RPMI8226 (cell line): Measurements from ENCODE around the gene SLC22A3.
"Not testable (repeated sequence)": the region's sequence is repeated elsewhere in the genome, so short reads cannot be mapped to it uniquely, and the experiment has no call there.

Experiments
- DNase-seq: peaks from one replicate; pipeline ENCODE4 v3.0.0-alpha.2; 2015

SLC22A3 gene

GRCh38 chr6:160336200-160336599 lies 12.0 kb upstream of the SLC22A3 start:
- DNase-seq, result no peak

GRCh38 chr6:160337301-160337700 lies 10.9 kb upstream of the SLC22A3 start:
- no peak for DNase-seq

- no peak for DNase-seq
Measured at GRCh38 chr6:160337991-160338390, 10.2 kb upstream of the SLC22A3 start.

GRCh38 chr6:160343144-160343543 lies 5.0 kb upstream of the SLC22A3 start:
- no peak for DNase-seq

GRCh38 chr6:160344271-160344670 lies 3.9 kb upstream of the SLC22A3 start:
- no peak for DNase-seq

- no peak for DNase-seq
Measured at GRCh38 chr6:160347259-160348222, 637 bp upstream of the SLC22A3 start.

- DNase-seq, result no peak
Measured at GRCh38 chr6:160349020-160349441, 853 bp downstream of the SLC22A3 start.

GRCh38 chr6:160349814-160350350 lies 1.7 kb downstream of the SLC22A3 start:
- DNase-seq, result no peak

GRCh38 chr6:160353950-160354496 lies 5.8 kb downstream of the SLC22A3 start:
- no peak for DNase-seq

GRCh38 chr6:160355001-160355400 lies 6.8 kb downstream of the SLC22A3 start:
- DNase-seq, result no peak

- no peak for DNase-seq
Measured at GRCh38 chr6:160356074-160356744, 8.0 kb downstream of the SLC22A3 start.

- DNase-seq, result no peak
Measured at GRCh38 chr6:160357088-160357487, 8.9 kb downstream of the SLC22A3 start.

- no peak for DNase-seq
Measured at GRCh38 chr6:160358225-160359119, 10.3 kb downstream of the SLC22A3 start.

GRCh38 chr6:160360955-160361354 lies 12.8 kb downstream of the SLC22A3 start:
- DNase-seq, result no peak

GRCh38 chr6:160362556-160362955 lies 14.4 kb downstream of the SLC22A3 start:
- no peak for DNase-seq

GRCh38 chr6:160363016-160363996 lies 15.1 kb downstream of the SLC22A3 start:
- no peak for DNase-seq

- DNase-seq, result no peak
Measured at GRCh38 chr6:160365117-160365516, 16.9 kb downstream of the SLC22A3 start.

GRCh38 chr6:160367798-160368547 lies 19.8 kb downstream of the SLC22A3 start:
- DNase-seq, result no peak

- DNase-seq, result no peak
Measured at GRCh38 chr6:160368670-160369069, 20.5 kb downstream of the SLC22A3 start.

GRCh38 chr6:160373601-160374000 lies 25.4 kb downstream of the SLC22A3 start:
- not testable (repeated sequence) for DNase-seq
